SK-N-SH (cell line): Measurements from ENCODE around the gene CNTN2. TPM values are rescaled to one million over a fixed set of nuclear protein-coding genes. Genes with fewer than 3 reads are reported as not detected.

Experiments used
- CTCF ChIA-PET: fragments of 300-600, 350-600 bp; formaldehyde crosslinking; extraction: SDS; loops from one replicate; lab custom pipeline; 2021; lab: Yijun Ruan, JAX
- POLR2A ChIA-PET: fragments of 350-600 bp; sonication (Branson Sonifier 250); formaldehyde crosslinking; extraction: SDS; loops from one replicate; lab custom pipeline; 2020; ENCODE audit warnings: antibody characterized with exemption, inconsistent platforms; lab: Yijun Ruan, JAX
- DNase-seq: peaks from one replicate; pipeline ENCODE4 v3.0.0; 2012
- H2AFZ ChIP-seq: fragments of 200-600 bp; sonication (generic); 2 replicates; pipeline ENCODE4 v1.8.1; 2016; ENCODE audit warnings: antibody characterized with exemption, mild to moderate bottlenecking, low read depth
- H3F3A ChIP-seq: fragments of 200-600 bp; sonication (generic); replicated peaks from 2 replicates; pipeline ENCODE3; 2016; ENCODE audit warnings: antibody characterized with exemption, mild to moderate bottlenecking; ENCODE audit not compliant: insufficient read depth
- H3K27ac ChIP-seq, 2 experiments: fragments of 200-500 bp in 1 of 2; fragments of 200-600 bp in 1 of 2; sonication (Bioruptor generic) in 1 of 2; sonication (generic), shearing (Covaris generic) in 1 of 2; 2 replicates each; pipeline versions ENCODE4 v1.5.1 to v1.6.1; 2014 to 2016; ENCODE audit warnings: low read depth in 2 of 2, inconsistent platforms in 1 of 2, low read length in 1 of 2, mild to moderate bottlenecking in 1 of 2, mixed read lengths in 1 of 2
- H3K27me3 ChIP-seq: fragments of 200-600 bp; sonication (generic), shearing (Covaris generic); 2 replicates; pipeline ENCODE4 v1.6.1; 2016; ENCODE audit warnings: mixed run types; ENCODE audit not compliant: insufficient read depth
- H3K36me3 ChIP-seq, 2 experiments: fragments of 200-500 bp in 1 of 2; fragments of 200-600 bp in 1 of 2; sonication (Bioruptor generic) in 1 of 2; sonication (generic) in 1 of 2; replicated peaks in 1 of 2; 2 replicates each; pipeline versions ENCODE3 to v1.5.1; 2014 to 2016; ENCODE audit warnings: low read length in 1 of 2, mild to moderate bottlenecking in 1 of 2; ENCODE audit not compliant: insufficient read depth in 2 of 2, control insufficient read depth in 1 of 2
- H3K4me1 ChIP-seq, 2 experiments: fragments of 200-500 bp in 1 of 2; fragments of 200-600 bp in 1 of 2; sonication (Bioruptor generic) in 1 of 2; sonication (generic), shearing (Covaris generic) in 1 of 2; 2 replicates each; pipeline versions ENCODE4 v1.5.1 to v1.6.1; 2014 to 2016; ENCODE audit warnings: low read depth in 1 of 2, low read length in 1 of 2, mixed run types in 1 of 2; ENCODE audit not compliant: insufficient read depth in 2 of 2, control insufficient read depth in 1 of 2
- H3K4me2 ChIP-seq: fragments of 200-600 bp; sonication (generic), shearing (Covaris generic); 2 replicates; pipeline ENCODE4 v1.6.1; 2017; ENCODE audit warnings: mixed run types
- H3K4me3 ChIP-seq, 2 experiments: fragments of 200-500 bp in 1 of 2; fragments of 200-600 bp in 1 of 2; sonication (Bioruptor generic) in 1 of 2; sonication (generic), shearing (Covaris generic) in 1 of 2; 2 replicates each; pipeline versions ENCODE4 v1.5.1 to v1.8.1; 2014 to 2016; ENCODE audit warnings: low read depth in 2 of 2, inconsistent platforms in 1 of 2, low read length in 1 of 2, mild to moderate bottlenecking in 1 of 2, mixed read lengths in 1 of 2, moderate library complexity in 1 of 2
- H3K79me2 ChIP-seq: fragments of 200-600 bp; sonication (generic); 2 replicates; pipeline ENCODE4 v1.8.1; 2017; ENCODE audit warnings: mild to moderate bottlenecking; ENCODE audit not compliant: insufficient read depth
- H3K9ac ChIP-seq: fragments of 200-600 bp; sonication (generic); 2 replicates; pipeline ENCODE4 v1.6.1; 2017; ENCODE audit warnings: mixed run types
- H3K9me2 ChIP-seq: fragments of 200-600 bp; sonication (generic); 2 replicates; pipeline ENCODE4 v1.6.1; 2017; ENCODE audit warnings: mixed run types
- H3K9me3 ChIP-seq: fragments of 200-600 bp; sonication (generic); 2 replicates; pipeline ENCODE4 v1.6.1; 2017; ENCODE audit warnings: mixed run types, mild to moderate bottlenecking, moderate library complexity
- H4K20me1 ChIP-seq: fragments of 200-600 bp; sonication (generic); 2 replicates; pipeline ENCODE4 v1.6.1; 2017; ENCODE audit warnings: mild to moderate bottlenecking, mixed run types; ENCODE audit not compliant: insufficient read depth
- CHD2 ChIP-seq: fragments of 150-350 bp; IDR thresholded peaks from 2 replicates; pipeline ENCODE4 v1.6.1; 2018; ENCODE audit warnings: low read length; ENCODE audit not compliant: partially characterized antibody
- FOXJ3 ChIP-seq: sonication (generic); formaldehyde crosslinking; IDR thresholded peaks from 2 replicates; pipeline ENCODE4 v1.5.1; 2020; ENCODE audit warnings: mild to moderate bottlenecking, missing genetic modification reagents
- FOXM1 ChIP-seq: IDR thresholded peaks from 2 replicates; pipeline ENCODE4 v1.4.0; 2012; ENCODE audit warnings: low read depth, mild to moderate bottlenecking
- GABPA ChIP-seq: IDR thresholded peaks from 2 replicates; pipeline ENCODE4 v1.4.0; 2012; ENCODE audit warnings: low read depth, mild to moderate bottlenecking
- GATA2 ChIP-seq: sonication (generic); formaldehyde crosslinking; IDR thresholded peaks from 2 replicates; pipeline ENCODE4 v1.5.0; 2020; ENCODE audit warnings: mild to moderate bottlenecking, missing genetic modification reagents
- JUND ChIP-seq: IDR thresholded peaks from 2 replicates; pipeline ENCODE4 v1.4.0; 2012
- MEF2A ChIP-seq: IDR thresholded peaks from 2 replicates; pipeline ENCODE4 v1.4.0; 2012; ENCODE audit warnings: low read depth, borderline replicate concordance
- NFIC ChIP-seq: IDR thresholded peaks from 2 replicates; pipeline ENCODE4 v1.4.0; 2012; ENCODE audit warnings: borderline replicate concordance
- NRF1 ChIP-seq: IDR thresholded peaks from 2 replicates; pipeline ENCODE4 v1.6.1; 2012; ENCODE audit warnings: low read depth, mild to moderate bottlenecking, low read length
- PBX3 ChIP-seq: IDR thresholded peaks from 2 replicates; pipeline ENCODE4; 2012
- POLR2AphosphoS5 ChIP-seq: IDR thresholded peaks from 2 replicates; pipeline ENCODE4 v1.6.1; 2012; ENCODE audit warnings: low read depth, low read length
- RCOR1 ChIP-seq: fragments of 150-350 bp; IDR thresholded peaks from 2 replicates; pipeline ENCODE4 v1.6.1; 2017; ENCODE audit warnings: antibody characterized with exemption, low read length
- REST ChIP-seq: IDR thresholded peaks from 2 replicates; pipeline ENCODE4 v1.6.1; 2012; ENCODE audit warnings: mild to moderate bottlenecking, low read depth, low read length, moderate library complexity
- RFX5 ChIP-seq: IDR thresholded peaks from 2 replicates; pipeline ENCODE4 v1.6.1; 2012; ENCODE audit warnings: mild to moderate bottlenecking, improper control_type of control experiment, low read length
- RXRA ChIP-seq: IDR thresholded peaks from 2 replicates; pipeline ENCODE4 v1.4.0; 2012; ENCODE audit warnings: low read depth, mild to moderate bottlenecking, borderline replicate concordance
- SMC3 ChIP-seq: IDR thresholded peaks from 2 replicates; pipeline ENCODE4 v1.6.1; 2012; ENCODE audit warnings: low read depth, low read length, improper control_type of control experiment
- TCF12 ChIP-seq: IDR thresholded peaks from 2 replicates; pipeline ENCODE4 v1.4.0; 2012
- TEAD4 ChIP-seq: IDR thresholded peaks from 2 replicates; pipeline ENCODE4 v1.4.0; 2012; ENCODE audit warnings: mild to moderate bottlenecking, borderline replicate concordance; ENCODE audit not compliant: insufficient read depth
- USF1 ChIP-seq: IDR thresholded peaks from 2 replicates; pipeline ENCODE4 v1.4.0; 2012; ENCODE audit warnings: low read depth, borderline replicate concordance
- YY1 ChIP-seq: IDR thresholded peaks from 2 replicates; pipeline ENCODE4 v1.4.0; 2012; ENCODE audit warnings: low read depth, mild to moderate bottlenecking
- ZBTB33 ChIP-seq: IDR thresholded peaks from 2 replicates; pipeline ENCODE4 v1.4.0; 2012; ENCODE audit warnings: low read depth, borderline replicate concordance
- WGBS: methylation state at CpG from one replicate; pipeline ENCODE4 v1.1.6; 2017; ENCODE audit warnings: low lambda C conversion rate; 5-methylcytosine and 5-hydroxymethylcytosine counted together
- polyA plus RNA-seq, 3 experiments: library from polyadenylated mRNA; depleted of rRNA; stranded (reverse); fragments of >200 nt; gene quantifications; 2 replicates each; pipeline ENCODE4 v1.2.3, GENCODE V29; 2012

Gene CNTN2
- polyA plus RNA-seq, 1 of the 3 experiments (the other 2 are of a cell fraction): 0.02 TPM

- H3K36me3 ChIP-seq: no peaks in the 10 kb centered on the region
- H3K4me2 ChIP-seq: no peak overlapping the region
- CTCF ChIA-PET: interaction anchor here (1.0 to 6.9 kb wide), 6 partner anchors 10 to 185 kb away, joined by 5 to 55 read pairs (median 22); no protein-coding TSS in a partner anchor
- H3K9me3 ChIP-seq: no peaks in the 10 kb centered on the region
- no peak overlapping the region for H3K27ac ChIP-seq
- H2AFZ ChIP-seq: no peak overlapping the region
- H3K4me1 ChIP-seq: no peaks in the 10 kb centered on the region; a peak in 1 of 4 replicates
- H3K9ac ChIP-seq: no peak overlapping the region
- H3F3A ChIP-seq: no peaks in the 10 kb centered on the region
- H4K20me1 ChIP-seq: no peaks in the 10 kb centered on the region
- no peaks in the 10 kb centered on the region for H3K27me3 ChIP-seq
- DNase-seq: no peak
- TF ChIP-seq JUND: no peak
- no peak for TF ChIP-seq GATA2
- TF ChIP-seq PBX3: no peak
- no peak for TF ChIP-seq RFX5
- TF ChIP-seq MEF2A: no peak
- TF ChIP-seq NRF1: no peak
- TF ChIP-seq FOXJ3: no peak
- no peak for TF ChIP-seq USF1
- no peak for TF ChIP-seq FOXM1
- no peak for TF ChIP-seq TEAD4
- no peak for TF ChIP-seq ZBTB33
- no peak for TF ChIP-seq NFIC
- no peak for TF ChIP-seq RXRA
- no peak for TF ChIP-seq TCF12
- no peak overlapping the region for H3K4me3 ChIP-seq
- H3K79me2 ChIP-seq: no peaks in the 10 kb centered on the region
- 67% methylated on average over 3 of the region's 12 CpGs for WGBS
- no peaks in the 10 kb centered on the region for H3K9me2 ChIP-seq
- POLR2A ChIA-PET: no interaction called here
Measured at GRCh38 chr1:205071801-205072200, 28.8 kb downstream of the CNTN2 start.

GRCh38 chr1:205072286-205072685, 29.3 kb downstream of the CNTN2 start:
- Histone ChIP-seq H3K4me3 (no peak overlapping the region), H2AFZ (no peak overlapping the region), H3K79me2 (no peaks in the 10 kb centered on the region), H3K9me3 (no peaks in the 10 kb centered on the region), H3K9me2 (no peaks in the 10 kb centered on the region), H3K4me1 (no peaks in the 10 kb centered on the region; a peak in 1 of 4 replicates), H3K27ac (no peak overlapping the region), H3K4me2 (no peak overlapping the region), H3K9ac (no peak overlapping the region), H4K20me1 (no peaks in the 10 kb centered on the region), H3F3A (no peaks in the 10 kb centered on the region), H3K27me3 (no peaks in the 10 kb centered on the region), H3K36me3 (no peaks in the 10 kb centered on the region)
- CTCF ChIA-PET: interaction anchor here (1.0 to 6.2 kb wide), 4 partner anchors 10 to 184 kb away, joined by 5 to 45 read pairs (median 22); no protein-coding TSS in a partner anchor
- POLR2A ChIA-PET: no interaction called here
- DNase-seq: no peak
- 68% methylated on average over 9 of the region's 9 CpGs for WGBS
- TF ChIP-seq REST: no peak
- no peak for TF ChIP-seq CHD2
- TF ChIP-seq ZBTB33: no peak
- TF ChIP-seq RCOR1: no peak
- no peak for TF ChIP-seq GABPA
- TF ChIP-seq GATA2: no peak
- TF ChIP-seq RFX5: no peak
- TF ChIP-seq SMC3: no peak
- TF ChIP-seq POLR2AphosphoS5: no peak
- TF ChIP-seq TCF12: no peak
- no peak for TF ChIP-seq RXRA
- TF ChIP-seq YY1: no peak
